RWPE2 (cell line): ENCODE data around the gene ACTL6B.
A peak's percentile ranks its signal among the peaks of the same experiment; 100 is the strongest.

Experiments used
- ATAC-seq: fragments of 200-7000 bp; cut with Tn5 transposase; 3 replicates; pipeline ENCODE4 v1.9.1; 2021; ENCODE audit warnings: low read depth
- DNase-seq: peaks from one replicate; pipeline ENCODE4 v3.0.0-alpha.2; 2020; ENCODE audit warnings: low spot score
- H3K27ac ChIP-seq: fragments of 450-650 bp; 2 replicates; pipeline ENCODE4 v1.5.1; 2017; ENCODE audit warnings: mild to moderate bottlenecking; ENCODE audit not compliant: poor library complexity, severe bottlenecking
- H3K27me3 ChIP-seq: fragments of 250-450 bp; sonication (Bioruptor Pico); 2 replicates; pipeline ENCODE4 v1.5.1; 2021; ENCODE audit warnings: mild to moderate bottlenecking, moderate library complexity; ENCODE audit not compliant: insufficient read depth, poor library complexity, severe bottlenecking
- H3K36me3 ChIP-seq: fragments of 250-450 bp; sonication (Bioruptor Pico); 2 replicates; pipeline ENCODE4 v1.5.1; 2020; ENCODE audit warnings: low read depth, mild to moderate bottlenecking, moderate library complexity
- H3K4me1 ChIP-seq: fragments of 250-450 bp; sonication (Bioruptor Pico); 2 replicates; pipeline ENCODE4 v1.5.1; 2021; ENCODE audit warnings: mild to moderate bottlenecking, moderate library complexity; ENCODE audit not compliant: insufficient read depth, poor library complexity, severe bottlenecking
- H3K4me3 ChIP-seq: fragments of 250-450 bp; sonication (Bioruptor Pico); 2 replicates; pipeline ENCODE4 v1.5.1; 2021; ENCODE audit warnings: mild to moderate bottlenecking, moderate library complexity; ENCODE audit not compliant: severe bottlenecking
- H3K9me3 ChIP-seq: fragments of 250-450 bp; sonication (Bioruptor Pico); 2 replicates; pipeline ENCODE4 v1.5.1; 2021; ENCODE audit warnings: mild to moderate bottlenecking, moderate library complexity; ENCODE audit not compliant: severe bottlenecking
- CTCF ChIP-seq: fragments of 450-650 bp; IDR thresholded peaks from one replicate; pipeline ENCODE4 v1.5.1; 2017; ENCODE audit warnings: mild to moderate bottlenecking, moderate library complexity; ENCODE audit not compliant: poor library complexity, severe bottlenecking

ACTL6B gene

GRCh38 chr7:100614308-100614861 is 41.9 kb downstream of the ACTL6B start:
- Histone ChIP-seq H3K36me3 (no peaks in the 10 kb centered on the region), H3K27me3 (no peaks in the 10 kb centered on the region), H3K4me1 (no peaks in the 10 kb centered on the region), H3K27ac (no peak overlapping the region), H3K9me3 (no peaks in the 10 kb centered on the region), H3K4me3 (no peak overlapping the region)
- TF ChIP-seq CTCF, result no peak
- ATAC-seq (no peak), DNase-seq (no peak)

- ATAC-seq (no peak), DNase-seq (no peak)
- H3K4me3 ChIP-seq, result no peak overlapping the region
- no peaks in the 10 kb centered on the region for H3K4me1 ChIP-seq
- H3K9me3 ChIP-seq, result no peaks in the 10 kb centered on the region
- TF ChIP-seq CTCF, result no peak
- no peak overlapping the region for H3K27ac ChIP-seq
- no peaks in the 10 kb centered on the region for H3K27me3 ChIP-seq
- no peaks in the 10 kb centered on the region for H3K36me3 ChIP-seq
Observed at GRCh38 chr7:100613412-100614175, 42.7 kb downstream of the ACTL6B start.

GRCh38 chr7:100612730-100613390 is 43.4 kb downstream of the ACTL6B start:
- peak; percentile 10 for TF ChIP-seq CTCF
- no peaks in the 10 kb centered on the region for H3K4me1 ChIP-seq
- H3K27ac ChIP-seq, result peak overlapping the region; percentile 44
- peak overlapping the region; percentile 72 for H3K4me3 ChIP-seq
- H3K27me3 ChIP-seq, result no peaks in the 10 kb centered on the region
- no peaks in the 10 kb centered on the region for H3K36me3 ChIP-seq
- ATAC-seq, result peak; percentile 4; the same call in 2 of the 3 replicates
- H3K9me3 ChIP-seq, result no peaks in the 10 kb centered on the region
- no peak for DNase-seq

- Histone ChIP-seq H3K27ac (peak within 1 kb of the TSS; percentile 44), H3K4me3 (peak within 1 kb of the TSS; percentile 72), H3K4me1 (no peaks in the 10 kb centered on the region), H3K27me3 (no peaks in the 10 kb centered on the region), H3K9me3 (no peaks in the 10 kb centered on the region), H3K36me3 (no peaks in the 10 kb centered on the region)
- TF ChIP-seq CTCF, result no peak
- ATAC-seq (peak; percentile 94), DNase-seq (peak; percentile 96)
Observed at GRCh38 chr7:100611983-100612729, 44.1 kb downstream of the ACTL6B start, which contains the start of gene MOSPD3. Gene MOSPD3, plus strand, starts transcription at chr7:100612540. Its CDS starts 252 bp downstream, at chr7:100612792.
